ENCODE results near the gene MCRIP1. TPM values are rescaled to one million over a fixed set of nuclear protein-coding genes. Genes with fewer than 3 reads are reported as not detected.

Gene MCRIP1
- total RNA-seq, 1 donor from 2014 or later = 218 TPM

- H3K4me1 Mint-ChIP-seq (ENCODE audit: low read depth, unreplicated experiment) = peaks cover 7% of the 10 kb centered on the region
- peaks cover 9% of the 10 kb centered on the region for H3K9me3 Mint-ChIP-seq (ENCODE audit: unreplicated experiment)
- peaks cover 14% of the 10 kb centered on the region for H3K27me3 Mint-ChIP-seq (ENCODE audit: unreplicated experiment)
- no peak for DNase-seq
- H3K36me3 Mint-ChIP-seq (ENCODE audit: unreplicated experiment) = peaks cover 8% of the 10 kb centered on the region
- no peak overlapping the region for H3K27ac Mint-ChIP-seq (ENCODE audit: unreplicated experiment)
- TF ChIP-seq CTCF (IDR thresholded peaks at IDR 0.05; ENCODE audit: partially characterized antibody, unreplicated experiment) = no peak
- H3K4me3 Mint-ChIP-seq (ENCODE audit: unreplicated experiment) = no peak overlapping the region
Observed at GRCh38 chr17:81807839-81808238, 25.3 kb downstream of the MCRIP1 start.

GRCh38 chr17:81807210-81807719 is 25.8 kb downstream of the MCRIP1 start:
- Mint-ChIP-seq H3K27me3 (ENCODE audit: unreplicated experiment) (peaks cover 20% of the 10 kb centered on the region), H3K4me1 (ENCODE audit: low read depth, unreplicated experiment) (peaks cover 7% of the 10 kb centered on the region), H3K4me3 (ENCODE audit: unreplicated experiment) (no peak overlapping the region), H3K9me3 (ENCODE audit: unreplicated experiment) (peaks cover 9% of the 10 kb centered on the region), H3K36me3 (ENCODE audit: unreplicated experiment) (peaks cover 8% of the 10 kb centered on the region), H3K27ac (ENCODE audit: unreplicated experiment) (no peak overlapping the region)
- DNase-seq = no peak
- TF ChIP-seq CTCF (IDR thresholded peaks at IDR 0.05; ENCODE audit: partially characterized antibody, unreplicated experiment) = no peak

- H3K27ac Mint-ChIP-seq (ENCODE audit: unreplicated experiment) = no peak overlapping the region
- peaks cover 20% of the 10 kb centered on the region for H3K27me3 Mint-ChIP-seq (ENCODE audit: unreplicated experiment)
- H3K4me3 Mint-ChIP-seq (ENCODE audit: unreplicated experiment) = no peak overlapping the region
- no peak for TF ChIP-seq CTCF (IDR thresholded peaks at IDR 0.05; ENCODE audit: partially characterized antibody, unreplicated experiment)
- no peak for DNase-seq
- peaks cover 8% of the 10 kb centered on the region for H3K36me3 Mint-ChIP-seq (ENCODE audit: unreplicated experiment)
- H3K4me1 Mint-ChIP-seq (ENCODE audit: low read depth, unreplicated experiment) = peaks cover 7% of the 10 kb centered on the region
- peaks cover 9% of the 10 kb centered on the region for H3K9me3 Mint-ChIP-seq (ENCODE audit: unreplicated experiment)
Observed at GRCh38 chr17:81806461-81807209, 26.5 kb downstream of the MCRIP1 start.

GRCh38 chr17:81805707-81806460 is 27.2 kb downstream of the MCRIP1 start:
- Mint-ChIP-seq H3K4me3 (ENCODE audit: unreplicated experiment) (no peak overlapping the region), H3K36me3 (ENCODE audit: unreplicated experiment) (peaks cover 8% of the 10 kb centered on the region), H3K27ac (ENCODE audit: unreplicated experiment) (no peak overlapping the region), H3K4me1 (ENCODE audit: low read depth, unreplicated experiment) (peaks cover 7% of the 10 kb centered on the region), H3K27me3 (ENCODE audit: unreplicated experiment) (peaks cover 24% of the 10 kb centered on the region), H3K9me3 (ENCODE audit: unreplicated experiment) (peaks cover 9% of the 10 kb centered on the region)
- DNase-seq = no peak
- TF ChIP-seq CTCF (IDR thresholded peaks at IDR 0.05; ENCODE audit: partially characterized antibody, unreplicated experiment) = no peak

Data from glutamatergic neuron (in vitro differentiated cells).